ENCODE results near the gene ABCF1. TPM values are rescaled to one million over a fixed set of nuclear protein-coding genes. Genes with fewer than 3 reads are reported as not detected.

The ABCF1 gene
- total RNA-seq, 1 experiment from 2014 or later = 94.9 TPM

DNA sequence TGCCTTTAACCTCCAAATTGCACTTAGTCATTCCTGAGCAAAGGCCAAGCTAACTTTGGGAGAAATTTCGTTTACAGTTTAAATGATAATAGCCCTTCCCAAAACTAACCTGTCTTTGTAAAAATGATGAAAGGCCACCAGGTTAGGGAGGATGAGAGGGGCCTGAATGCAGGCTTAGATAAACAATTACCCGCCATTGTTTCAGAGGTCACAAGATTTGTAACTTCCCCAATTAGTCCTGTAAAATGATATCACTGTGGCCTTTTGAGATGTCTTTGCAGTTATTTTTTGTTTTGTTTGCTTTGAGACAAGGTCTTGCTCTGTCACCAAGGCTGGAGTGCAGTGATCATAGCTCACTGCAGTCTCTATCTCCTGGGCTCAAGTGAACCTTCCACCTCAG lies 41.2 kb upstream of the ABCF1 start:
- H3K4me3 ChIP-seq (ENCODE audit: low read depth in 2 of 2, low read length in 2 of 2) = no peak overlapping the region
- H3K27me3 ChIP-seq (ENCODE audit: control insufficient read depth, insufficient read depth, low read length) = no peaks in the 10 kb centered on the region
- TF ChIP-seq TCF7L2 (IDR thresholded peaks at IDR 0.05; ENCODE audit: low read depth, low read length) (no peak), SIN3A (IDR thresholded peaks at IDR 0.05; ENCODE audit: borderline replicate concordance, insufficient read depth, low read depth, low read length) (no peak), POLR2AphosphoS5 (IDR thresholded peaks at IDR 0.05; ENCODE audit: low read depth, low read length) (no peak)
- TF ChIP-seq, protein P1, sequence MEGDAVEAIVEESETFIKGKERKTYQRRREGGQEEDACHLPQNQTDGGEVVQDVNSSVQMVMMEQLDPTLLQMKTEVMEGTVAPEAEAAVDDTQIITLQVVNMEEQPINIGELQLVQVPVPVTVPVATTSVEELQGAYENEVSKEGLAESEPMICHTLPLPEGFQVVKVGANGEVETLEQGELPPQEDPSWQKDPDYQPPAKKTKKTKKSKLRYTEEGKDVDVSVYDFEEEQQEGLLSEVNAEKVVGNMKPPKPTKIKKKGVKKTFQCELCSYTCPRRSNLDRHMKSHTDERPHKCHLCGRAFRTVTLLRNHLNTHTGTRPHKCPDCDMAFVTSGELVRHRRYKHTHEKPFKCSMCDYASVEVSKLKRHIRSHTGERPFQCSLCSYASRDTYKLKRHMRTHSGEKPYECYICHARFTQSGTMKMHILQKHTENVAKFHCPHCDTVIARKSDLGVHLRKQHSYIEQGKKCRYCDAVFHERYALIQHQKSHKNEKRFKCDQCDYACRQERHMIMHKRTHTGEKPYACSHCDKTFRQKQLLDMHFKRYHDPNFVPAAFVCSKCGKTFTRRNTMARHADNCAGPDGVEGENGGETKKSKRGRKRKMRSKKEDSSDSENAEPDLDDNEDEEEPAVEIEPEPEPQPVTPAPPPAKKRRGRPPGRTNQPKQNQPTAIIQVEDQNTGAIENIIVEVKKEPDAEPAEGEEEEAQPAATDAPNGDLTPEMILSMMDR (IDR thresholded peaks at IDR 0.05) = no peak
- TF ChIP-seq, protein P2, sequence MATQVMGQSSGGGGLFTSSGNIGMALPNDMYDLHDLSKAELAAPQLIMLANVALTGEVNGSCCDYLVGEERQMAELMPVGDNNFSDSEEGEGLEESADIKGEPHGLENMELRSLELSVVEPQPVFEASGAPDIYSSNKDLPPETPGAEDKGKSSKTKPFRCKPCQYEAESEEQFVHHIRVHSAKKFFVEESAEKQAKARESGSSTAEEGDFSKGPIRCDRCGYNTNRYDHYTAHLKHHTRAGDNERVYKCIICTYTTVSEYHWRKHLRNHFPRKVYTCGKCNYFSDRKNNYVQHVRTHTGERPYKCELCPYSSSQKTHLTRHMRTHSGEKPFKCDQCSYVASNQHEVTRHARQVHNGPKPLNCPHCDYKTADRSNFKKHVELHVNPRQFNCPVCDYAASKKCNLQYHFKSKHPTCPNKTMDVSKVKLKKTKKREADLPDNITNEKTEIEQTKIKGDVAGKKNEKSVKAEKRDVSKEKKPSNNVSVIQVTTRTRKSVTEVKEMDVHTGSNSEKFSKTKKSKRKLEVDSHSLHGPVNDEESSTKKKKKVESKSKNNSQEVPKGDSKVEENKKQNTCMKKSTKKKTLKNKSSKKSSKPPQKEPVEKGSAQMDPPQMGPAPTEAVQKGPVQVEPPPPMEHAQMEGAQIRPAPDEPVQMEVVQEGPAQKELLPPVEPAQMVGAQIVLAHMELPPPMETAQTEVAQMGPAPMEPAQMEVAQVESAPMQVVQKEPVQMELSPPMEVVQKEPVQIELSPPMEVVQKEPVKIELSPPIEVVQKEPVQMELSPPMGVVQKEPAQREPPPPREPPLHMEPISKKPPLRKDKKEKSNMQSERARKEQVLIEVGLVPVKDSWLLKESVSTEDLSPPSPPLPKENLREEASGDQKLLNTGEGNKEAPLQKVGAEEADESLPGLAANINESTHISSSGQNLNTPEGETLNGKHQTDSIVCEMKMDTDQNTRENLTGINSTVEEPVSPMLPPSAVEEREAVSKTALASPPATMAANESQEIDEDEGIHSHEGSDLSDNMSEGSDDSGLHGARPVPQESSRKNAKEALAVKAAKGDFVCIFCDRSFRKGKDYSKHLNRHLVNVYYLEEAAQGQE (IDR thresholded peaks at IDR 0.05; ENCODE audit: insufficient read depth in 1 of 2, low read depth in 2 of 2, low read length in 1 of 2) = no peak
- in situ Hi-C loops (cut with HindIII; ENCODE audit: low pct_unique_long_range_greater_than_20kb, low sequenced_read_pairs) (no loop called here), intact Hi-C loops (cut with micrococcal nuclease; ENCODE audit: unreplicated experiment) (no loop called here)
- H3K9me3 ChIP-seq (ENCODE audit: control insufficient read depth, insufficient read depth, low read depth, low read length) = no peaks in the 10 kb centered on the region
- ATAC-seq (no peak), DNase-seq (ENCODE audit: low read depth, low spot score) (no peak)
- CTCF ChIA-PET = interaction anchor here (0.7 to 0.8 kb wide), 2 partner anchors 15 to 77 kb away, joined by 3 read pairs; no protein-coding TSS in a partner anchor
- POLR2A ChIA-PET = no interaction called here
- BruUV-seq (replicated peaks) = no TSS peak
- no peaks in the 10 kb centered on the region for H3K4me1 ChIP-seq (ENCODE audit: control insufficient read depth, insufficient read depth, low read length)
- H3K36me3 ChIP-seq (ENCODE audit: control insufficient read depth, insufficient read depth, low read length) = no peaks in the 10 kb centered on the region
- no peak overlapping the region for H3K27ac ChIP-seq (ENCODE audit: low read length)

DNA sequence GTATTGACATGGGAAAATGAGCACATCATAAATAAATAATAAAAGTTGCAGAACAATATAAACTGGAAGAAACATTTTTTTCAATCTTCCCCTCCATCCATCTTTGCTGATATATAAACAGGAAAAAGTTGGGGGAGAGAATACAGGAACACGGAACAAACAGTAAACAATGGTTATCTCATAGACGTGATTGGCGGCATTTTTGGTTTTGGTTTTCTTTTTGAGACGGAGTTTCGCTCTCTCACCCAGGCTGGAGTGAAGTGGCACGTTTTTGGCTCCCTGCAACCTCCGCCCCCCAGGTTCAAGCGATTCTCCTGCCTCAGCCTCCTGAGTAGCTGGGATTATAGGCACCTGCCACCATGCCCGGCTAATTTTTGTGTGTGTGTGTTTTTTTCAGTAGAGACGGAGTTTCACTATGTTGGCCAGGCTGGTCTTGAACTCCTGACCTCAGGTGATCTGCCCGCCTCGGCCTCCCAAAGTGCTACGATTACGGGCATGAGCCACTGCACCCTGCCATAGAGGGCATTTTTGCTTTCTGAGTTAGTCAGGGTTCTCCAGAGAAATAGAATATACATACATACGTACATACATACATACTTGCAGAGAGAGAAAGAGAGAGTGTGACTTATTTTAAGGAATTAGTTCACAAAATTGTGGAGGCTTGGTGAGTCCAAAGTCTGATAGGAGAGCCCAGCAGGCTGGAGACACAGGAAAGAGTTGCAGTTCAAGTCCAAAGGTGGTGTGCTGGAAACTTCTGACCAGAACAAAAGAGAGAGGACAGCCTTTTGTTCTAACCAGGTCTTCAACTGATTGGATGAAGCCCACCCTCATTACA lies 37.6 kb upstream of the ABCF1 start:
- intact Hi-C loops (cut with micrococcal nuclease; ENCODE audit: unreplicated experiment) = no loop called here
- BruUV-seq (replicated peaks) = no TSS peak

More for the DNA sequence above, 37.6 kb upstream of the ABCF1 start:
- Histone ChIP-seq H3K4me3 (ENCODE audit: low read depth in 2 of 2, low read length in 2 of 2) (peak overlapping the region in 1 of 2 experiments; percentile 16; a peak in 1 of 4 replicates), H3K27ac (ENCODE audit: low read length) (no peak overlapping the region), H3K4me1 (ENCODE audit: control insufficient read depth, insufficient read depth, low read length) (no peaks in the 10 kb centered on the region), H3K27me3 (ENCODE audit: control insufficient read depth, insufficient read depth, low read length) (no peaks in the 10 kb centered on the region), H3K36me3 (ENCODE audit: control insufficient read depth, insufficient read depth, low read length) (no peaks in the 10 kb centered on the region), H3K9me3 (ENCODE audit: control insufficient read depth, insufficient read depth, low read depth, low read length) (no peaks in the 10 kb centered on the region)
- DNase-seq (ENCODE audit: low read depth, low spot score) = no peak
- POLR2A ChIA-PET = no interaction called here
- TF ChIP-seq, protein P1 (IDR thresholded peaks at IDR 0.05) = no peak
- TF ChIP-seq, protein P2 (IDR thresholded peaks at IDR 0.05; ENCODE audit: insufficient read depth in 1 of 2, low read depth in 2 of 2, low read length in 1 of 2) = no peak
- no peak for TF ChIP-seq TCF7L2 (IDR thresholded peaks at IDR 0.05; ENCODE audit: low read depth, low read length)
- in situ Hi-C loops (cut with HindIII; ENCODE audit: low pct_unique_long_range_greater_than_20kb, low sequenced_read_pairs) = no loop called here
- CTCF ChIA-PET = no interaction called here
- ATAC-seq = no peak
